ENCODE results near the gene FEM1B.
A peak's percentile ranks its signal among the peaks of the same experiment; 100 is the strongest.

FEM1B gene

GRCh38 chr15:68259883-68260282 is 17.7 kb upstream of the FEM1B start:
- DNase-seq (ENCODE audit: low read depth, low spot score) = no peak

- no peak for DNase-seq (ENCODE audit: low read depth, low spot score)
These were observed 16.3 kb upstream of the FEM1B start for GRCh38 chr15:68261241-68261640.

- no peak for DNase-seq (ENCODE audit: low read depth, low spot score)
These were observed 15.6 kb upstream of the FEM1B start for GRCh38 chr15:68261980-68262379.

- no peak for DNase-seq (ENCODE audit: low read depth, low spot score)
These were observed 14.8 kb upstream of the FEM1B start for GRCh38 chr15:68262514-68263356.

GRCh38 chr15:68264282-68264681 is 13.3 kb upstream of the FEM1B start:
- no peak for DNase-seq (ENCODE audit: low read depth, low spot score)

GRCh38 chr15:68265081-68265480 is 12.5 kb upstream of the FEM1B start:
- no peak for DNase-seq (ENCODE audit: low read depth, low spot score)

GRCh38 chr15:68265674-68266073 is 11.9 kb upstream of the FEM1B start:
- DNase-seq (ENCODE audit: low read depth, low spot score) = no peak

GRCh38 chr15:68268405-68268804 is 9.1 kb upstream of the FEM1B start:
- DNase-seq (ENCODE audit: low read depth, low spot score) = no peak

GRCh38 chr15:68271854-68272471 is 5.6 kb upstream of the FEM1B start:
- DNase-seq (ENCODE audit: low read depth, low spot score) = no peak

- DNase-seq (ENCODE audit: low read depth, low spot score) = no peak
These were observed 4.7 kb upstream of the FEM1B start for GRCh38 chr15:68272721-68273271.

GRCh38 chr15:68274201-68274848 is 3.2 kb upstream of the FEM1B start:
- DNase-seq (ENCODE audit: low read depth, low spot score) = no peak

GRCh38 chr15:68275165-68275746 is 2.3 kb upstream of the FEM1B start:
- no peak for DNase-seq (ENCODE audit: low read depth, low spot score)

GRCh38 chr15:68276668-68277067 is 877 bp upstream of the FEM1B start:
- DNase-seq (ENCODE audit: low read depth, low spot score) = no peak

- no peak for DNase-seq (ENCODE audit: low read depth, low spot score)
These were observed 378 bp upstream of the FEM1B start for GRCh38 chr15:68277131-68277602.

GRCh38 chr15:68278345-68278594 is 725 bp downstream of the FEM1B start:
- DNase-seq (ENCODE audit: low read depth, low spot score) = peak; percentile 51

GRCh38 chr15:68278595-68279405 is 1.3 kb downstream of the FEM1B start:
- DNase-seq (ENCODE audit: low read depth, low spot score) = no peak

- no peak for DNase-seq (ENCODE audit: low read depth, low spot score)
These were observed 2.5 kb downstream of the FEM1B start for GRCh38 chr15:68279779-68280753.

- DNase-seq (ENCODE audit: low read depth, low spot score) = no peak
These were observed 3.5 kb downstream of the FEM1B start for GRCh38 chr15:68281008-68281407.

GRCh38 chr15:68283401-68283800 is 5.9 kb downstream of the FEM1B start:
- no peak for DNase-seq (ENCODE audit: low read depth, low spot score)

GRCh38 chr15:68284616-68285258 is 7.2 kb downstream of the FEM1B start:
- no peak for DNase-seq (ENCODE audit: low read depth, low spot score)
